GM19193 (cell line): Measurements from ENCODE around the gene SLC30A7.

Experiments used
- POLR2A ChIP-seq: IDR thresholded peaks from 4 replicates; pipeline ENCODE4 v1.6.1; 2011; ENCODE audit not compliant: insufficient read depth, insufficient read length; ENCODE audit errors: extremely low read depth

Gene SLC30A7

GRCh38 chr1:101002551-101002950 is 106.7 kb downstream of the SLC30A7 start:
- TF ChIP-seq POLR2A: no peak

- no peak for TF ChIP-seq POLR2A
Measured at GRCh38 chr1:101003012-101003650, 107.2 kb downstream of the SLC30A7 start.

- no peak for TF ChIP-seq POLR2A
Measured at GRCh38 chr1:101004061-101004460, 108.2 kb downstream of the SLC30A7 start.

GRCh38 chr1:101004670-101005069 is 108.8 kb downstream of the SLC30A7 start:
- no peak for TF ChIP-seq POLR2A

- no peak for TF ChIP-seq POLR2A
Measured at GRCh38 chr1:101005183-101005582, 109.3 kb downstream of the SLC30A7 start.

GRCh38 chr1:101005871-101006270 is 110.0 kb downstream of the SLC30A7 start:
- no peak for TF ChIP-seq POLR2A

- TF ChIP-seq POLR2A: no peak
Measured at GRCh38 chr1:101006553-101006952, 110.7 kb downstream of the SLC30A7 start.

GRCh38 chr1:101008229-101008834 is 112.4 kb downstream of the SLC30A7 start:
- TF ChIP-seq POLR2A: no peak

GRCh38 chr1:101013776-101014175 is 117.9 kb downstream of the SLC30A7 start:
- TF ChIP-seq POLR2A: no peak

GRCh38 chr1:101017448-101017847 is 121.6 kb downstream of the SLC30A7 start:
- TF ChIP-seq POLR2A: no peak

- TF ChIP-seq POLR2A: no peak
Measured at GRCh38 chr1:101022294-101022693, 126.4 kb downstream of the SLC30A7 start.

GRCh38 chr1:101025283-101025656 is 129.4 kb downstream of the SLC30A7 start:
- TF ChIP-seq POLR2A: no peak

GRCh38 chr1:101025657-101026429 is 130.0 kb downstream of the SLC30A7 start, which contains the start of gene DPH5:
DPH5 (minus strand) TSS chr1:101025784; CDS start chr1:101025443, 341 bp downstream.
- TF ChIP-seq POLR2A: peak; percentile 97

GRCh38 chr1:101026430-101026788 is 130.5 kb downstream of the SLC30A7 start:
- TF ChIP-seq POLR2A: no peak

- no peak for TF ChIP-seq POLR2A
Measured at GRCh38 chr1:101027194-101027772, 131.4 kb downstream of the SLC30A7 start.

GRCh38 chr1:101028466-101028865 is 132.6 kb downstream of the SLC30A7 start:
- TF ChIP-seq POLR2A: no peak

- TF ChIP-seq POLR2A: no peak
Measured at GRCh38 chr1:101029184-101029583, 133.3 kb downstream of the SLC30A7 start.

GRCh38 chr1:101030881-101031280 is 135.0 kb downstream of the SLC30A7 start:
- no peak for TF ChIP-seq POLR2A
